ENCODE data around the gene SOX12. TPM values are rescaled to one million over a fixed set of nuclear protein-coding genes. Genes with fewer than 3 reads are reported as not detected.
"Not testable (repeated sequence)": the region's sequence is repeated elsewhere in the genome, so short reads cannot be mapped to it uniquely, and the experiment has no call there.

SOX12 gene
- polyA plus RNA-seq, 1 experiment = 3.8 TPM

GRCh38 chr20:334578-334977 is 9.2 kb downstream of the SOX12 start:
- Histone ChIP-seq H3K27me3 (ENCODE audit: control insufficient read depth, insufficient read depth, low read length) (peaks cover 4% of the 10 kb centered on the region), H3K27ac (ENCODE audit: low read depth, low read length) (no peak overlapping the region), H3K4me3 (ENCODE audit: low read depth, low read length) (no peak overlapping the region), H3K9me3 (ENCODE audit: control insufficient read depth, insufficient read depth, low read length) (no peaks in the 10 kb centered on the region)
- CTCF ChIA-PET = interaction anchor here (1.5 kb wide), 1 partner anchor 11 kb away, joined by 4 read pairs; no protein-coding TSS in a partner anchor
- POLR2A ChIA-PET = no interaction called here
- no peak for DNase-seq (ENCODE audit: low read depth, low spot score)
- no peak for TF ChIP-seq CTCF (IDR thresholded peaks at IDR 0.05; ENCODE audit: low read depth, low read length)

DNA sequence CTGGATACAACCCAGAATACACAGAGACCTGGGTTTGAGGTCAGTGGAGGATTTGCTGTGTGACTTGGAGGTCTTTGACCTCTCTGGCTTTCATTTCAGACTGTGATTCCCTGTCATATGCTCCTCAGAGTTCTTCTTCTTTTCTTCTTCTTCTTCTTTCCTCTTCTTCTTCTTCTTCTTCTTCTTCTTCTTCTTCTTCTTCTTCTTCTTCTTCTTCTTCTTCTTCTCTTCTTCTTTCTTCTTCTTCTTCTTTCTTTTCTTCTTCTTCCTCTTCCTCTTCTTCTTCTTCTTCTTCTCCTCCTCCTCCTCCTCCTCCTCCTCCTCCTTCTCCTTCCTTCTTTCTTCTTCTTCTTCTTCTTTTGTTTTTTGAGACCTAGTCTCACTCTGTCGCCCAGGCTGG is 10.7 kb downstream of the SOX12 start:
- DNase-seq (ENCODE audit: low read depth, low spot score); H3K27ac ChIP-seq (ENCODE audit: low read depth, low read length); CTCF ChIA-PET; H3K9me3 ChIP-seq (ENCODE audit: control insufficient read depth, insufficient read depth, low read length); POLR2A ChIA-PET; H3K27me3 ChIP-seq (ENCODE audit: control insufficient read depth, insufficient read depth, low read length); H3K4me3 ChIP-seq (ENCODE audit: low read depth, low read length): not testable (repeated sequence)

DNA sequence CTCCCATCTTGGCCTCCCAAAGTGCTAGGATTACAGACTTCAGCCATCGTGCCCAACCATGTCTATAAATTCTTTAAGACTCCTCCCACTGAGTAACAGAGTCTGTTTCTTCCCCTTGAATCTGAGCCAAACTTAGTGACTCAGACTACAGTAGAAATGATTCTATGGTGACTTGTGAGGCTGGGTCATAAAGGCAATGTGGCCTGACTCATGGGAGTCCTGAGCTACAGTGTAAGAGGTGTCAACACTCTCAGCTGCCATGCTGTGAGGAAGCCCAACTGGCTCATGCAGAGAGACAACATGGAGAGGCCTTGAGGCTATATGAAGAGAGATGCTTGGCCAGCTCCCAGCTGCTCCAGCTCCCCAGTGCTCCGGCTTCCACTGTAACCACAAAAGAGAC is 16.3 kb downstream of the SOX12 start:
- POLR2A ChIA-PET = no interaction called here
- TF ChIP-seq CTCF (IDR thresholded peaks at IDR 0.05; ENCODE audit: low read depth, low read length) = no peak
- Histone ChIP-seq H3K27ac (ENCODE audit: low read depth, low read length) (no peak overlapping the region), H3K4me3 (ENCODE audit: low read depth, low read length) (no peak overlapping the region), H3K27me3 (ENCODE audit: control insufficient read depth, insufficient read depth, low read length) (peaks cover 4% of the 10 kb centered on the region), H3K9me3 (ENCODE audit: control insufficient read depth, insufficient read depth, low read length) (peaks cover 18% of the 10 kb centered on the region)
- CTCF ChIA-PET = interaction anchor here (2.4 kb wide), 1 partner anchor 11 kb away, joined by 16 read pairs; no protein-coding TSS in a partner anchor
- DNase-seq (ENCODE audit: low read depth, low spot score) = no peak

GRCh38 chr20:343107-343506 is 17.8 kb downstream of the SOX12 start:
- TF ChIP-seq CTCF (IDR thresholded peaks at IDR 0.05; ENCODE audit: low read depth, low read length) = no peak
- ChIA-PET POLR2A (no interaction called here), CTCF (interaction anchor here (1.0 to 2.4 kb wide), 2 partner anchors 11 to 12 kb away, joined by 3 to 16 read pairs; no protein-coding TSS in a partner anchor)

DNA sequence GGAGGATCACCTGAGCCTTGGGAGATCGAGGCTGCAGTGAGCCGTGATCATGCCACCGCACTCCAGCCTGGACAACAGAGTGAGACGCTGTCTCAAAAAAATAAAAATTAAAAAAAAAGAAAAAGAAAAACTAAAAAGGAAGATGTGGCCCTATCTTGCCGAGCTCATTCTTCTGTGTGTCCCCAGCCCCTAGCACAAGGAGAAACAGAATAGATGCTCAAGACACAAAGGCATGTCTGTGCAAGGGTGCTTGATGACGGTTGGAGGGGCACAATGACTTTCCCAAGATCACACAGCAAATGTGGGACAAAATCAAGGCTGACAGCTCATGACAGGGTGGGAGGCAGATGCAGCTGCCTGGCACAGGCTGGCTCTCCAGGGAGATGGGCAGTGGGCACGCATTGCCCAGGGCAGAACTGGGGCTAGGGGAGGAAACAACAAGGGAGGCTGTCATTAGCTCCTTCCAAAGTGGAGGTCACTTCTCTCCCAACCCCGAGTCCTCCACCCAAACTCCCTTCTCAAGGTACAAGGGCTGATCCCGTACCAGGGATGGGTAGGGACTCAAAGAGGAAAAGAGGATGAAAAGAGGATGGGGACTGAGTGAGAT is 20.8 kb downstream of the SOX12 start:
- DNase-seq (ENCODE audit: low read depth, low spot score) = no peak
- Histone ChIP-seq H3K27ac (ENCODE audit: low read depth, low read length) (peak overlapping the region; percentile 68), H3K4me3 (ENCODE audit: low read depth, low read length) (peak overlapping the region; percentile 87), H3K27me3 (ENCODE audit: control insufficient read depth, insufficient read depth, low read length) (no peaks in the 10 kb centered on the region), H3K9me3 (ENCODE audit: control insufficient read depth, insufficient read depth, low read length) (peaks cover 18% of the 10 kb centered on the region)
- ChIA-PET POLR2A (interaction anchor here (1.9 to 2.3 kb wide), 2 partner anchors 20 to 36 kb away, joined by 9 to 10 read pairs; no protein-coding TSS in a partner anchor), CTCF (interaction anchor here (1.1 to 4.3 kb wide), 3 partner anchors 8 to 16 kb away, joined by 4 to 44 read pairs (median 15); no protein-coding TSS in a partner anchor)
- no peak for TF ChIP-seq CTCF (IDR thresholded peaks at IDR 0.05; ENCODE audit: low read depth, low read length)

More at GRCh38 chr20:343107-343506, 17.8 kb downstream of the SOX12 start:
- no peak overlapping the region for H3K27ac ChIP-seq (ENCODE audit: low read depth, low read length)
- H3K27me3 ChIP-seq (ENCODE audit: control insufficient read depth, insufficient read depth, low read length) = peaks cover 4% of the 10 kb centered on the region
- H3K9me3 ChIP-seq (ENCODE audit: control insufficient read depth, insufficient read depth, low read length) = peaks cover 18% of the 10 kb centered on the region
- no peak for DNase-seq (ENCODE audit: low read depth, low spot score)
- no peak overlapping the region for H3K4me3 ChIP-seq (ENCODE audit: low read depth, low read length)
